Activated CD8-positive, alpha-beta memory T cell treated with anti-CD3 and anti-CD28 coated beads for 1 hour (primary cell): ENCODE data around the gene BOLL.
"Not testable (repeated sequence)": the region's sequence is repeated elsewhere in the genome, so short reads cannot be mapped to it uniquely, and the experiment has no call there.

Source experiments
- DNase-seq, 2 donors: peaks; one replicate each; pipeline ENCODE4 v3.0.0-alpha.2; 2020; ENCODE audit warnings: low read depth in 1 of 2; ENCODE audit errors: extremely low read depth in 1 of 2

Gene BOLL

GRCh38 chr2:197798187-197798586 lies 13.1 kb upstream of the BOLL start:
- no peak for DNase-seq

DNA sequence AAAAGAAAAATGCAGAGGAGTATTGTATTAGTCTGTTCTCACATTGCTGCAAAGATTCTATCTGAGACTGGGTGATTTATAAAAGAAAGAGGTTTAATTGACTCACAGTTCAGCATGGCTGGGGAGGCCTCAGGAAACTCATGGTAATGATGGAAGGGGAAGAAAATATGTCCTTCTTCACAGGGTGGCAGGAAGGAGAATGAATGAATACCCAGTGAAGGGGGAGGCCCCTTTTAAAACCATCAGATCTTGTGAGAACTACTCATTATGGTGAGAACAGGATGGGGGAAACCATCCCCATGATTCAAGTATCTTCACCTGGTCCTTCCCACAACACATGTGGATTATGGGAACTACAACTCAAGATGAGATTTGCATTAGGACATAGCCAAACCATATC lies 10.2 kb upstream of the BOLL start:
- no peak for DNase-seq

GRCh38 chr2:197793456-197793855 lies 8.3 kb upstream of the BOLL start:
- DNase-seq = no peak

DNA sequence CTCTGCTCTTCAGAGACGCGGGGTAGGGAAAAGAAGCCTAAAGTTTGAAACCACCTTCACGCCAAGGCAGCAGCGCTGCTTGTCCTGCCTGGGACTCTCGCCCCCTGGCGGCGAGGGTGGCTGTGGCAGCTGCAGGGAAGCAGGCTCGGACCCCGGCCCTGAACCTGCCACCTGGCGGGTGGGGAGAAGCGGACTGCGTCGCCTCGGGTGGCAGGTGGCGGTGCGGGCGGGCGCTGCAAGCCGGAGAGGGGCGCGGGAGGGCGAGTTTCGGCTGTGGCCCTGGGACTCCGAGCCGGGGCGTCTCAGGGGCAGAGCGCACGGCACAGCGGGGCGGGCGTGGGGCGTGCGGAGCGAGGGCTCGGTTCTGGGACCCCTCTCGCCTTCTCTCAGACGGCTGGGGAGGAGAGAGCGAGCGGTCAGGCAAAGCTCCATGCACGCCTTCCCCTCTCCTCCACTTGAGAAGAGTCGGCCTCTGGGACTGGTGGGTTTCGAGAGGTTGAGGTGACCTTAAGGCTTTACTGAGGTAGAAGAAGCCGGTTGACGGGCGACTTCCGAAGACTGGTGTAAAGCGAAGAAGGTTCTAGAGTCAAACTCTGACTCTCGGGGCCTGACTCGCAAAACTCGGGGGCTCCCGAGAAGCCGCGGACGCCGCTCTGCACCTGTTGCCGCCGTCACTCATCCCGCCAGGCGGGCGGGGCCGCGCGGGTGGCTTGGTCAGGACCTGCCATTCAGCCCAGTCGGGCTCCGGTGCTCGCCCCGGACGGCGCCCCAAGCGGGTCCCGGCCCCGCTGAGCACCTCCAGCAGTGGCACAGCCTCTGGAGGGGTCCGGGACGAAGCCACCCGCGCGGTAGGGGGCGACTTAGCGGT lies 1.1 kb upstream of the BOLL start:
- peak in 1 of 2 donors; percentile 38 for DNase-seq

DNA sequence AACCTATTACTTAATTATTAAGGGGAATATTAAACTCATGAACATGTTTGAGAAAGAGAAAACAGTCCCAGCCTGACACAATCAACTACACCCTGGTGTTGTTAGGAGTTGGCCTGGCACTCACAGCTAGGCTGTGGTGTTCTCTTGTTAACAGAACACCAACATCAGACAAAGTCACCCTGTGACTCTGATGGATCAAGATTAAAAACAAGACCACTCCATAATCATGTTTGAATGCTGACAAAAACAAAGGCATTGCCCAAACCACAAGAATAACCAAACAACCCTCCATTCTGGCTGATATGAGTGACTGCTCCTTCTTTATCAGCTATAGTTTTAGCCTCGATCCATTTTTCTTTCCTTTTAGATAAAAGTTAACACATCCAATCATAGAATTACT lies 3.0 kb downstream of the BOLL start:
- no peak for DNase-seq

- no peak for DNase-seq
Observed at GRCh38 chr2:197779261-197779660, 5.9 kb downstream of the BOLL start.

- no peak for DNase-seq
Observed at GRCh38 chr2:197777823-197778407, 7.2 kb downstream of the BOLL start.

GRCh38 chr2:197760293-197760657 lies 24.8 kb downstream of the BOLL start:
- no peak for DNase-seq

- no peak for DNase-seq
Observed at GRCh38 chr2:197759625-197760292, 25.4 kb downstream of the BOLL start.

- DNase-seq = no peak
Observed at GRCh38 chr2:197759013-197759412, 26.1 kb downstream of the BOLL start.

GRCh38 chr2:197740200-197740599 lies 44.9 kb downstream of the BOLL start:
- no peak for DNase-seq

DNA sequence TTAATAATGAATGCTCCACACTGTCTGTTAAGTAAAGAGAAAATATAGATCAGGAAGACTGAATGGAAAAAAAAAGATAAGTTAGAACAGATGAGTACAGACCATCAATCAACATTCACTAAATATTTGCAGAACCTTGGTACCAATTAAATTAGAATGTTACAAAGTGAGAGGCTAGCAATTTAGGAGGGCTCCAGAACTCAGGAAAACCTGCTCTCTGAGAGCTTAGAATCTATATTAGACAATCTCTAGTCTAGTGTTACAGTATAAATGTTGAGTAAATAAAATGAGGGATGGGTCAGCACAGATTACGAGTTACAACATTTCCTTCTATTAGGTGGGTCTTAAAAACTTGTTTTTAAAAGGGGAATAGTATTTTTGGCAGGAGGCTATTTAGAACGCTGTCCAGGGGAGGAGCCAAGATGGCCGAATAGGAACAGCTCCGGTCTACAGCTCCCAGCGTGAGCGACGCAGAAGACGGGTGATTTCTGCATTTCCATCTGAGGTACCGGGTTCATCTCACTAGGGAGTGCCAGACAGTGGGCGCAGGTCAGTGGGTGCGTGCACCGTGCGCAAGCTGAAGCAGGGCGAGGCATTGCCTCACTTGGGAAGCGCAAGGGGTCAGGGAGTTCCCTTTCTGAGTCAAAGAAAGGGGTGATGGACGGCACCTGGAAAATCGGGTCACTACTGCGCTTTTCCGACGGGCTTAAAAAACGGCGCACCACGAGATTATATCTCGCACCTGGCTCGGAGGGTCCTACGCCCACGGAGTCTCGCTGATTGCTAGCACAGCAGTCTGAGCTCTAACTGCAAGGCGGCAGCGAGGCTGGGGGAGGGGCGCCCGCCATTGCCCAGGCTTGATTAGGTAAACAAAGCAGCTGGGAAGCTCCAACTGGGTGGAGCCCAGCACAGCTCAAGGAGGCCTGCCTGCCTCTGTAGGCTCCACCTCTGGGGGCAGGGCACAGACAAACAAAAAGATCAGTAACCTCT lies 56.3 kb downstream of the BOLL start:
- not testable (repeated sequence) for DNase-seq

DNA sequence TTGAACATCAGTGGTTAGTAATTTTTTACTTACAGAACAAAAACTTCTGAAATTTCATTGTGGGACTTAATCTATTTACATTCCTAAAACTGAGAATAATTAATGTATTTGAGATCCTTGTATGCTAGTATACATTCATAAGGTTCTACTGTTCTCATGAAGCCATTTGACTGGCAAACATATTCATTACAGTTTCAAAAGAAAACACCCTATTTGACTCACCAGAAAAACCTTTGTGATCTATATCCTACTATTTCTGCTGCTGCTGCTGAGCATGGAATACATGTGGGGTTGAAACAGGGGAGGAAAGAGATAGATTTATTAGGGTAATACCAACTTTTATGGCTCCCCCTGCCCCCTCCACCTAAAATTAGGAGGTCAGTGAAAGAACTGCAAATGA lies 58.1 kb downstream of the BOLL start:
- DNase-seq = no peak

- no peak for DNase-seq
Observed at GRCh38 chr2:197717863-197718262, 67.3 kb downstream of the BOLL start.

GRCh38 chr2:197713271-197713670 lies 71.8 kb downstream of the BOLL start:
- DNase-seq = no peak

DNA sequence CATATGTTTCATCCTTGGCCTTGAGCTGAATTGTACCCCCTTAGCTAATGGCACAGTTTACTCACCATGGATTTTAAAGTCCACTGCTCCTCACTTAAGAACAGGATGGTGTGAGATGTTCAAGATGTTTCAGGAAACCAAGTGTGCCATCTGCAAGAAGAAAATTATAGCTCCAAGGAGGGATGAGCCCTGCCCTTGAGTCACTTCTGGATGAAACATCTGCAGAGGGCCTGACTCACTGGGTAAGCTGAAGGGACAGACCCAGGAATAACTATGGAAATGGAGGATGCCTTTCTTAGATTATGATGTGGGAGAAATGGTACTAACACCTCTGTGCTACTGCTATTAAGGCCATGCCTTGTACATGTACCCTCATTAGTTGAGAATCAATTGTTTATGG lies 73.5 kb downstream of the BOLL start:
- DNase-seq = no peak

DNA sequence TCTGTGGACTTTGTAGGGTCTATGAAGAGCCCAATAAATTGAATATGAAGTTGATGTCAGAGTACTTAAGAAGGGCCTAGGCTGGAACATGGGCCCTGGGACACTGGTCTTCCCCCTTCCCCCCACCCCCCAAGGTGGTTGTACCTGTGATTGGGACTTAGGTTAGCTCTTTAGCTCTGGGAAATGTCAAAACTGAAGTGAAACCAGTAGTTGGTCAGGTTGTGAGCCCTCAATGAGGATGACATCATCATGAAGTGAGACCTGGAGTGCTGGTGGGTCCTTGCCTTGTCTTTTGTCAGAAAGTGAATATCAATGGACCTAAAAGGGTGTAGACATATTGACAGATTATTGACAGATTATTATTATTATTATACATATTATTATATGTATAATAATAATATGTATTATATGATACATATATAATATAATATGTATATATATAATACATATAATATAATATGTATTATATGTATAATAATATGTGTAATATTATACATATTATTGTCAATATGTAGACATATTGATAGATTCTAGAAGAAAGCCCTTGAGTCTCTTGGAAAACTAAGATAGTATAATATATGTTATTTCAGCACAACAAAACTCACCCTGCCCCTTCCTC lies 74.6 kb downstream of the BOLL start:
- DNase-seq = no peak

DNA sequence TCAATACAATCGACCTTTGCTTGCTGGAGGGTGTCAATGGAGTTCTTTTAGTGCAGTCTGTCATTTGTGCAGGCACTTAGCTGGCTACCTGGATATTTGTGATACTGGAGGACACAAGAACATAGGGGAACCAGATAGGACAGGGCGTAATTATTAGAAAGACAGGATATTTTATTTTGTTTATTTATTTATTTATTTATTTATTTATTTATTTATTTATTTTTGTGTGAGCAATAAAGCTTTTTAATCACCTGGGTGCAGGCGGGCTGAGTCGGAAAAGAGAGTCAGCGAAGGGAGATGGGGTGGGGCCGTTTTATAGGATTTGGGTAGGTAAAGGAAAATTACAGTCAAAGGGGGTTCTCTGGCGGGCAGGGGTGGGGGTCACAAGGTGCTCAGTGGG lies 76.0 kb downstream of the BOLL start:
- DNase-seq = not testable (repeated sequence)

DNA sequence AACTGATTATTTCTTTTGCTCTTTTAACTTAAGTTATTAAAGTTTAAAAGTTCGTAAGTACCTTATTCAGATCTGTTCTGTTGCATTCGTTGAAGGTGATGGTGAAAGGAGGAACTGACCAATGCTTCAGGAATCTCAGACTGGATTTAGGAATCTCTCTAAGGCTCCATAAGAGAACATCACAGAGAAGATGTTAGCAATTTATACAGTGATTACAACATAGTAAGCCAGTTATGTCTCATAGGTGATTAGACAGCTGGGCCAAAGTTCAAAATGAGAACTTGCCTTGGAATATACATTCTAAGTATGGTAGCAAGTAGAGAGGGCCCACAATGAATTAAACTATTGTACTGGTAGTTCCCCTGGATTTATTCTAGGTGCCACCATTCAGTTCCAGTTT lies 76.8 kb downstream of the BOLL start:
- no peak for DNase-seq
